Naive B cell (primary cell): Measurements from ENCODE around the gene SLC44A2. TPM values are rescaled to one million over a fixed set of nuclear protein-coding genes. Genes with fewer than 3 reads are reported as not detected.

Experiments used
- ATAC-seq, 2 donors: fragments of 150-1000 bp; cut with Tn5 transposase; 2 replicates each; pipeline ENCODE4 v1.10.0; 2021; ENCODE audit warnings: low read depth in 2 of 2, mild to moderate bottlenecking in 2 of 2, moderate library complexity in 2 of 2
- DNase-seq: peaks from one replicate; pipeline ENCODE4 v3.0.0; 2022
- H3K27ac Mint-ChIP-seq, 6 donors: one replicate each; pipeline ENCODE4 v1.8.0; 2020 to 2022; ENCODE audit warnings: mild to moderate bottlenecking in 6 of 6, mixed read lengths in 6 of 6, moderate library complexity in 5 of 6, inconsistent platforms in 2 of 6
- H3K27me3 Mint-ChIP-seq, 3 donors: one replicate each; pipeline ENCODE4 v1.8.0; 2021 to 2022; ENCODE audit warnings: mixed read lengths in 3 of 3, mild to moderate bottlenecking in 1 of 3
- H3K36me3 Mint-ChIP-seq, 2 donors: one replicate each; pipeline ENCODE4 v1.8.0; 2020 to 2022; ENCODE audit warnings: mixed read lengths in 2 of 2, inconsistent platforms in 1 of 2, mild to moderate bottlenecking in 1 of 2
- H3K4me1 Mint-ChIP-seq, 3 donors: one replicate each; pipeline ENCODE4 v1.8.0; 2020 to 2022; ENCODE audit warnings: mixed read lengths in 3 of 3, inconsistent platforms in 1 of 3, mild to moderate bottlenecking in 1 of 3, moderate library complexity in 1 of 3
- H3K4me3 Mint-ChIP-seq, 8 donors: one replicate each; pipeline ENCODE4 v1.8.0; 2020 to 2022; ENCODE audit warnings: mild to moderate bottlenecking in 8 of 8, mixed read lengths in 8 of 8, moderate library complexity in 8 of 8, inconsistent platforms in 2 of 8
- H3K9me3 Mint-ChIP-seq, 7 donors: one replicate each; pipeline ENCODE4 v1.8.0; 2020 to 2022; ENCODE audit warnings: mixed read lengths in 7 of 7, mild to moderate bottlenecking in 5 of 7, inconsistent platforms in 2 of 7, moderate library complexity in 1 of 7
- polyA plus RNA-seq, 6 donors: library from polyadenylated mRNA; unstranded; fragments of 300-500 nt; fragmentation: Illumina TruSeq; gene quantifications; one replicate each; pipeline ENCODE4 v1.2.3, GENCODE V29; 2021; ENCODE audit warnings: low read depth in 6 of 6

Gene SLC44A2
- polyA plus RNA-seq, 6 donors from 2014 or later, result 290 to 499 (median 313) TPM

DNA sequence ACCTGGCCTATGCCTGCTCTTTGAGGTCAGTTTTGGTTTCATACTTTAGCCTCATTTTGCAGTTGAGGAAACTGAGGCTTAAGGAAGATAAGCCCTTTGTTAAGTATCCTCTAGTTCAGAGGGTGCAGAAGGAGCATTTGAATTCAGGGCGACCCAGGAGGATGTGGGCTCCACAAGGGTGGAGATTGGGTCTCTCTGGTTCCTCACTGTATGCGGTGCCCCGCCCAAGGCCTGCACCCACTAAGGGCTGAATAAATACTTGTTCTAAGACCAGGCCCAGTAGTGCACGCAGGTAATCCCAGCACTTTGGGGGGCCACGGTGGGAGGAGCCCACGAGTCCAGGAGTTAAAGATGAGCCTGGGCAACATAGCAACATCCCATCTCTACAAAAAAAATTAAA lies 768 bp upstream of the SLC44A2 start:
- ATAC-seq (peak in 1 of 2 donors; percentile 23), DNase-seq (no peak)
- H3K4me1 Mint-ChIP-seq, result peaks cover 34 to 52% (median 47%) of the 10 kb centered on the region in 3 donors
- peak overlapping the region in 4 of 6 donors; percentile 10 to 91 (median 63) for H3K27ac Mint-ChIP-seq
- peaks cover 0 to 8% of the 10 kb centered on the region in 2 donors for H3K36me3 Mint-ChIP-seq
- H3K27me3 Mint-ChIP-seq, result no peaks in the 10 kb centered on the region
- H3K4me3 Mint-ChIP-seq, result peak overlapping the region in 1 of 8 donors; percentile 9
- H3K9me3 Mint-ChIP-seq, result no peaks in the 10 kb centered on the region

DNA sequence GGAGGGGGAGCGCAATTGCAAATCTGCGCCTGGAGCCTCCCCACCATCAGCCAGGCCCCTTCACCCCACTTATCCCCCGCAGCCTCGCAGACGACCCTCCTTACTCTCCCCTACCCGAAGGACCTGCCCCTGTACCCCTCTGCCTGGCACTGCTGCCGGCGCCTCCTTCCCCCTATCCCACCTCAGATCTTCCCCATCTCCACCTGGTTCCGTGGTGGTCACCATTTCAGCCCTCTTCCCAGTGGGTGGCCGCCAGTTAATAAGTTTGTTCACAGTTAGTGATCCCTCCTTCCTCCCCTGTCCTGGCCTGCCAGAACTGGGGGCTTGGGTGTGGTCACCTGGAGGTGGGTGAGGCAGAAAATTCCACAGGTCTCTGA lies 397 bp downstream of the SLC44A2 start:
- peaks cover 0 to 8% of the 10 kb centered on the region in 2 donors for H3K36me3 Mint-ChIP-seq

DNA sequence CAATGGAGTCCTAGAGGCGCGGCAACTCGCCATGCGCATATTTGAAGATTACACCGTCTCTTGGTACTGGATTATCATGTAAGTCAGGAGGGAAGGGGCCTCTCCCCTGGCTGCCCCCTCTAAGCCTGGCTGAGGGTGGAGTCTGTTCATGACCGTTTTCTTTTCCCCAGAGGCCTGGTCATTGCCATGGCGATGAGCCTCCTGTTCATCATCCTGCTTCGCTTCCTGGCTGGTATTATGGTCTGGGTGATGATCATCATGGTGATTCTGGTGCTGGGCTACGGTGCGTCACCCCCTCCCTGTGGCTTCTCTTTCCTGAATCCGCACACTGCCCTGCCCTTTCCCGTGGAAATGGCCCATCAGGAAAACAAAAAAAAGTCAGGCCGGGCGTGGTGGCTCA lies 6.5 kb downstream of the SLC44A2 start:
- H3K4me3 Mint-ChIP-seq, result no peak overlapping the region
- no peaks in the 10 kb centered on the region for H3K27me3 Mint-ChIP-seq
- H3K4me1 Mint-ChIP-seq, result peaks cover 9 to 26% (median 15%) of the 10 kb centered on the region in 3 donors
- no peaks in the 10 kb centered on the region for H3K9me3 Mint-ChIP-seq
- ATAC-seq (no peak), DNase-seq (no peak)
- peak overlapping the region in 3 of 6 donors; percentile 56 to 91 (median 65) for H3K27ac Mint-ChIP-seq
- peaks cover 6 to 10% of the 10 kb centered on the region in 2 donors for H3K36me3 Mint-ChIP-seq

More for the DNA sequence above, 397 bp downstream of the SLC44A2 start:
- DNase-seq (no peak), ATAC-seq (no peak)
- no peaks in the 10 kb centered on the region for H3K9me3 Mint-ChIP-seq
- H3K27ac Mint-ChIP-seq, result peak overlapping the region in 2 of 6 donors; percentile 62 to 75
- H3K4me3 Mint-ChIP-seq, result peak overlapping the region in 1 of 8 donors; percentile 23
- H3K4me1 Mint-ChIP-seq, result peaks cover 32 to 44% (median 43%) of the 10 kb centered on the region in 3 donors
- H3K27me3 Mint-ChIP-seq, result no peaks in the 10 kb centered on the region

DNA sequence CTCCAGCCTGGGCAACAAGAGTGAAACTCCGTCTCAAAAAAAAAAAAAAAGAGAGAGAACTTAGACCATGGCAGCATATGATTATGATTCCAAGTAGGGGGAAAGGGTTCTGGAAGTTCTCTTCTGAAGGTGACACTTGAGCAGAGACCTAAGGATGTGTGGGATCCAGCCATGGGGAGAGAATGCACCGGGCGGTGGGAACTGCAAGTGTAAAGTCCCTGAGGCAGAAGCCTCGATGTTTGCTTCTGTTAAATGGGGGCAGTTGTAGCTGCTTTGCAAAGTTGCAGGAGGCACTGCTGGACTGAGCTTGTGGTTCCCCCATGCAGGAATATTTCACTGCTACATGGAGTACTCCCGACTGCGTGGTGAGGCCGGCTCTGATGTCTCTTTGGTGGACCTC lies 9.1 kb downstream of the SLC44A2 start:
- Mint-ChIP-seq H3K27ac (peak overlapping the region in 1 of 6 donors; percentile 26), H3K9me3 (peaks cover 0 to 2% (median 0%) of the 10 kb centered on the region in 7 donors), H3K4me3 (no peak overlapping the region), H3K36me3 (peaks cover 11 to 22% of the 10 kb centered on the region in 2 donors), H3K27me3 (no peaks in the 10 kb centered on the region), H3K4me1 (peaks cover 21 to 37% (median 23%) of the 10 kb centered on the region in 3 donors)
- DNase-seq (no peak), ATAC-seq (no peak)

DNA sequence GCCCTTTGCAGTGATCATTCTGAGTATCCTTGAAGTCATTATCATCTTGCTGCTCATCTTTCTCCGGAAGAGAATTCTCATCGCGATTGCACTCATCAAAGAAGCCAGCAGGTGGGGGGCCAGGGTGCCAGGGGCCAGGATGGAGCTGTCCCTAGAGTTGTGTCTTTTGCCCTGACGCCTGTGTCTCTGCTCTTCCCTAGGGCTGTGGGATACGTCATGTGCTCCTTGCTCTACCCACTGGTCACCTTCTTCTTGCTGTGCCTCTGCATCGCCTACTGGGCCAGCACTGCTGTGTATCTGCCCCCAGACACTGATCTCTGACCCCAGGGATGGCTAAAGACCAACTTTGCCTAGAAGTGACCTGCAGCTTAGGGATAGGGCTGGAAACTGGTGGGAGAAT lies 9.6 kb downstream of the SLC44A2 start:
- ATAC-seq, result no peak
- Mint-ChIP-seq H3K27ac (peak overlapping the region in 3 of 6 donors; percentile 26 to 60 (median 49)), H3K4me1 (peaks cover 25 to 39% (median 26%) of the 10 kb centered on the region in 3 donors), H3K36me3 (peaks cover 11 to 22% of the 10 kb centered on the region in 2 donors), H3K4me3 (no peak overlapping the region), H3K9me3 (peaks cover 0 to 2% (median 0%) of the 10 kb centered on the region in 7 donors), H3K27me3 (no peaks in the 10 kb centered on the region)
- DNase-seq, result no peak

DNA sequence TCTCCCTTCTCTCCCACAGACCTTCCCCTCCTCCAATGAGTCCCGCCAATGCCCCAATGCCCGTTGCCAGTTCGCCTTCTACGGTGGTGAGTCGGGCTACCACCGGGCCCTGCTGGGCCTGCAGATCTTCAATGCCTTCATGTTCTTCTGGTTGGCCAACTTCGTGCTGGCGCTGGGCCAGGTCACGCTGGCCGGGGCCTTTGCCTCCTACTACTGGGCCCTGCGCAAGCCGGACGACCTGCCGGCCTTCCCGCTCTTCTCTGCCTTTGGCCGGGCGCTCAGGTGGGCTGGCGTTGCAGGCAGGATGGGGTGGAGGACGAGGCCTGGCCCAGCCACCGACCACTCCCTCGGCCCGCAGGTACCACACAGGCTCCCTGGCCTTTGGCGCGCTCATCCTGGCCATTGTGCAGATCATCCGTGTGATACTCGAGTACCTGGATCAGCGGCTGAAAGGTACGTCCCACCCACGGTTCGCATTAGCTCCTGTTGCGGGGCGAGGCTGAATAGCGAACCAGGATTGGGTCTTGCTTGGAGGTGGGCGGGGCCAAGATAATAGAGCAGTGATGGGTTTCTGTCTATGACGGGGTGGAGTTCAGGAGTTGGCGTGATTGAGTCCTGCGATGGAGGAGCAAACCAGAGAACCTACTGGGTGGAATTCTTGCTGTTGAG lies 11.1 kb downstream of the SLC44A2 start:
- H3K9me3 Mint-ChIP-seq, result peaks cover 0 to 2% (median 0%) of the 10 kb centered on the region in 7 donors
- ATAC-seq, result no peak
- peaks cover 11 to 22% of the 10 kb centered on the region in 2 donors for H3K36me3 Mint-ChIP-seq
- no peaks in the 10 kb centered on the region for H3K27me3 Mint-ChIP-seq
- DNase-seq, result no peak
- H3K4me1 Mint-ChIP-seq, result peaks cover 25 to 39% (median 29%) of the 10 kb centered on the region in 3 donors
- H3K4me3 Mint-ChIP-seq, result no peak overlapping the region
- peak overlapping the region in 5 of 6 donors; percentile 35 to 86 (median 64) for H3K27ac Mint-ChIP-seq

DNA sequence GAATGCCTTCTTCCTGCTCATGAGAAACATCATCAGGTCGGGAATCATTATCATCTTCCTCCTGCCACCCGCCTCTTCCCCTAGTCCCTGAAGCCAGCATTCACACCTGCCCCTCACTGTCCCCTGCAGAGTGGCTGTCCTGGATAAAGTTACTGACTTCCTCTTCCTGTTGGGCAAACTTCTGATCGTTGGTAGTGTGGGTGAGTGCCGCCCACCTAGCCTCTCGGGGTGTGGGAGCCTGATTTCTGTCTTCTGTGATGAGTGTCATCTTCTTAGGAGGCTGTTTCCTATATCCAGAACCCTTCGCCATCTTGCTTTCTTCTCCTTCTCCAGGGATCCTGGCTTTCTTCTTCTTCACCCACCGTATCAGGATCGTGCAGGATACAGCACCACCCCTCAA lies 12.5 kb downstream of the SLC44A2 start:
- Mint-ChIP-seq H3K27ac (peak overlapping the region in 5 of 6 donors; percentile 13 to 88 (median 55)), H3K27me3 (no peaks in the 10 kb centered on the region), H3K4me1 (peaks cover 29 to 44% (median 30%) of the 10 kb centered on the region in 3 donors), H3K9me3 (peaks cover 0 to 2% (median 0%) of the 10 kb centered on the region in 7 donors), H3K4me3 (no peak overlapping the region), H3K36me3 (peaks cover 11 to 27% of the 10 kb centered on the region in 2 donors)
- no peak for DNase-seq
- ATAC-seq, result no peak

DNA sequence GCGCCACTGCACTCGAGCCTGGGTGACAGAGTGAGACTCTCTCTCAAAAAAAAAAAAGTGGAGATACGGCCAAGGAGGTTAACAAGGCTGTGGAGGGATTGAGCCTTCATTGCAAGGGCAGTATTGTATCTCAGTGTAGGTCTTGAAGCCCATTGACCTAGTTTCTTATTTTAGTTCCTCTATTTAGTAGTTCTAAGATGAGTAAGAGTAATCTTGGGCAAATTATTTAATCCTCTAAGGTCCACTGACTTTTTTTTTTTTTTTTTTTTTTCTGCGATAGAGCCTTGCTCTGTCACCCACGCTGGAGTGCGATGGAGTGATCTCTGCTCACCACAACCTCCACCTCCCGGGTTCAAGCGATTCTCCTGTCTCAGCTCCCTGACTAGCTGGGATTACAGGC lies 14.5 kb downstream of the SLC44A2 start:
- H3K4me3 Mint-ChIP-seq, result peak overlapping the region in 2 of 8 donors; percentile 35 to 69
- H3K9me3 Mint-ChIP-seq, result peaks cover 0 to 2% (median 0%) of the 10 kb centered on the region in 7 donors
- H3K27ac Mint-ChIP-seq, result peak overlapping the region in 5 of 6 donors; percentile 30 to 92 (median 75)
- peak; percentile 59 to 91 for ATAC-seq
- peaks cover 41 to 59% (median 43%) of the 10 kb centered on the region in 3 donors for H3K4me1 Mint-ChIP-seq
- DNase-seq, result no peak
- H3K36me3 Mint-ChIP-seq, result peaks cover 10 to 34% of the 10 kb centered on the region in 2 donors
- H3K27me3 Mint-ChIP-seq, result no peaks in the 10 kb centered on the region

DNA sequence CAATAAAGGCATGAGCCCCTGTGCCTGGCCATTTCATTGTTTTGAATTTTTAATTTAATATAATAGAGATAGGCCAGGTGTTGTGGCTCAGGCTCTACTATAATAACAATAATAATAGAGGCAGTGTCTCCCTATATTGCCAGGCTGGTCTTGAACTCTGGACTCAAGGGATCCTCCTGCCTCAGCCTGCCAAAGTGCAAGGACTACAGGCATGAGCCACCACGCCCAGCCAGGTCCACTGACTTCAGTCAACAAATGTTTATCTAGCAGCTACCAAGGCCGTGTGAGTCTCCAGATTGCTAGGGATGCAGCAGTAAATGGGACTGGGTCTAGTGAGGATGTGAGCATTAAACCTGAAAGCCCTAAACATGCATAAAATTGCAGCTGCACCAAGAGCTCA lies 15.0 kb downstream of the SLC44A2 start:
- ATAC-seq, result no peak
- no peak for DNase-seq
- Mint-ChIP-seq H3K27me3 (no peaks in the 10 kb centered on the region), H3K4me3 (no peak overlapping the region), H3K9me3 (peaks cover 0 to 2% (median 0%) of the 10 kb centered on the region in 7 donors), H3K27ac (peak overlapping the region in 2 of 6 donors; percentile 86 to 92), H3K4me1 (peaks cover 37 to 56% (median 40%) of the 10 kb centered on the region in 3 donors), H3K36me3 (peaks cover 5 to 34% of the 10 kb centered on the region in 2 donors)

DNA sequence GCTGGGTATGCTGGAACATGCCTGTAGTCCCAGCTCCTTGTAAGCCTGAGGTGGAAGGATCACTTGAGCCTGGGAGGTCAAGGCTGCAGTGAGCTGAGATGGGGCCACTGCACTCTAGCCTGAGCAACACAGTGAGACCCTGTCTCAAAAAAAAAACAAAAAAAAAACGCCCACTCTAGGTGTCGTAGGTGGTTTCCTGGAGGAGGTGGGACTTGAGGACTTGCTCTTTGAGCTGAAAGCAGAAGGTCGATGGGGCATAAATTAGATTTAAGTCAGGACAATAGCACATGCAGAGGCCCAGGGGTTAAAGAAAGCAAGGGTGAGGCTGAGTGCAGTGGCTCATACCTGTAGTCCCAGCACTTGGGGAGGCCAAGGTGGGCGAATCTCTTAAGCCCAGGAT lies 15.9 kb downstream of the SLC44A2 start:
- peak overlapping the region in 2 of 6 donors; percentile 26 to 53 for H3K27ac Mint-ChIP-seq
- ATAC-seq (no peak), DNase-seq (no peak)
- H3K4me3 Mint-ChIP-seq, result no peak overlapping the region
- H3K36me3 Mint-ChIP-seq, result peaks cover 5 to 31% of the 10 kb centered on the region in 2 donors
- no peaks in the 10 kb centered on the region for H3K27me3 Mint-ChIP-seq
- peaks cover 37 to 50% (median 37%) of the 10 kb centered on the region in 3 donors for H3K4me1 Mint-ChIP-seq
- peaks cover 0 to 2% (median 0%) of the 10 kb centered on the region in 7 donors for H3K9me3 Mint-ChIP-seq

DNA sequence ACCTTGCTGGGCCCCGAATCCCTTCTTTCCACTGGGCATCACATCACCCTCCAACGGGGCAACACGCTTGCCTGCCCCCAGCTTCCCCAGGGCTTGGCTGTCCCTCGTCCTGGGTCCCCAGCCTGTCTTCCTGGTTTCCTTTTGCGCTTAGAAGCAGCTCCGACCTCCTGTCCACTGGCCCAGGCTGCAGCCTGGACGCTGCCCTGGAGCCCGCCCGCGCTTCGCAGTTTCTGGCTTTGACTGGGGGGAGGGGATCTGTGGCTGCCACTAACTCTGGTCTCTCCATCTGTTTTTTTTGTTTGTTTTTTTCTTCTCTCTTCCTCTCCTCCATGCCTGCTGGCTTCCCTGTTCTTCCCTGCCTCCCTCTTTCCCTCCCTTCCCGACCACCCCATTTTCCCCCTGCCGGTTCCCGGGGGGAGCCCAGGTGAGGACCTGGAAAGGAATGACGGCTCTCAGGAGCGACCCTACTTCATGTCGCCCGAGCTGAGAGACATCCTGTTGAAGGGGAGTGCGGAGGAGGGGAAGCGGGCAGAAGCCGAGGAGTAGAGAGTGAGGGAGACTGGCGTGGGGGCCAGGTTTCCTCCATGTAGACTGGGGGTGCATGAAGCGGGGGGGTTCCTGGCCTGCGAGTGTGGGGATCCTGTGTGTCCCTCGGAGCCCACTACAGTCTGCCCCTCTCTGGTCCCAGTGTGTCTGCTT lies 17.3 kb downstream of the SLC44A2 start:
- no peak for ATAC-seq
- Mint-ChIP-seq H3K4me3 (no peak overlapping the region), H3K9me3 (peaks cover 0 to 2% (median 0%) of the 10 kb centered on the region in 7 donors), H3K27me3 (no peaks in the 10 kb centered on the region), H3K4me1 (peaks cover 32 to 40% (median 39%) of the 10 kb centered on the region in 3 donors), H3K36me3 (peaks cover 5 to 21% of the 10 kb centered on the region in 2 donors), H3K27ac (peak overlapping the region in 4 of 6 donors; percentile 52 to 89 (median 72))
- DNase-seq, result no peak

DNA sequence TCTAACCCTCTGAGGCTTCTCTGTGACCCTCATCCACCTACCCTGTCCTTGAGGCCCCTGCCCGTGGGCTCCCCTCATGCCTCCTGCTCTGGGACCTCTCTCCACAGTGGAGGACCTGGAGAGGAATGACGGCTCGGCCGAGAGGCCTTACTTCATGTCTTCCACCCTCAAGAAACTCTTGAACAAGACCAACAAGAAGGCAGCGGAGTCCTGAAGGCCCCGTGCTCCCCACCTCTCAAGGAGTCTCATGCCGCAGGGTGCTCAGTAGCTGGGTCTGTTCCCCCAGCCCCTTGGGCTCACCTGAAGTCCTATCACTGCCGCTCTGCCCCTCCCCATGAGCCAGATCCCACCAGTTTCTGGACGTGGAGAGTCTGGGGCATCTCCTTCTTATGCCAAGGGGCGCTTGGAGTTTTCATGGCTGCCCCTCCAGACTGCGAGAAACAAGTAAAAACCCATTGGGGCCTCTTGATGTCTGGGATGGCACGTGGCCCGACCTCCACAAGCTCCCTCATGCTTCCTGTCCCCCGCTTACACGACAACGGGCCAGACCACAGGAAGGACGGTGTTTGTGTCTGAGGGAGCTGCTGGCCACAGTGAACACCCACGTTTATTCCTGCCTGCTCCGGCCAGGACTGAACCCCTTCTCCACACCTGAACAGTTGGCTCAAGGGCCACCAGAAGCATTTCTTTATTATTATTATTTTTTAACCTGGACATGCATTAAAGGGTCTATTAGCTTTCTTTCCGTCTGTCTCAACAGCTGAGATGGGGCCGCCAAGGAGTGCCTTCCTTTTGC lies 18.0 kb downstream of the SLC44A2 start:
- DNase-seq, result no peak
- no peaks in the 10 kb centered on the region for H3K9me3 Mint-ChIP-seq
- ATAC-seq, result no peak
- H3K4me3 Mint-ChIP-seq, result peak overlapping the region in 2 of 8 donors; percentile 25 to 39
- H3K27me3 Mint-ChIP-seq, result no peaks in the 10 kb centered on the region
- H3K36me3 Mint-ChIP-seq, result peaks cover 0 to 13% of the 10 kb centered on the region in 2 donors
- peak overlapping the region in 5 of 6 donors; percentile 39 to 89 (median 81) for H3K27ac Mint-ChIP-seq
- H3K4me1 Mint-ChIP-seq, result peaks cover 29 to 39% (median 33%) of the 10 kb centered on the region in 3 donors

DNA sequence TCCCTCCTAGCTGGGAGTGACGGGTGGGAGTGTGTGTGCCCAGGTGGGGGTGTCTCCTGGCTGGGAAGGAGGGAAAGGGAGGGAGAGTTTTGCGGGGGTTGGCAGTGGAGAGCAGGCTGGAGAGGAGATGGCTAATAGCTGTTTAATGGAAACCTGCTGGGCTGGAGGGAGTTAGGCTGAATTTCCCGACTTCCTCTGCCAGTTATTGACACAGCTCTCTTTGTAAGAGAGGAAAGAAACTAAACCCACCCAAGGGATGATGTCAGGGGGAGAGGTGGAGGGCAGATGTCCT lies 18.6 kb downstream of the SLC44A2 start:
- H3K4me3 Mint-ChIP-seq, result peak overlapping the region in 1 of 8 donors; percentile 39
- H3K27ac Mint-ChIP-seq, result peak overlapping the region in 4 of 6 donors; percentile 60 to 90 (median 76)
- peaks cover 0 to 13% of the 10 kb centered on the region in 2 donors for H3K36me3 Mint-ChIP-seq
- H3K9me3 Mint-ChIP-seq, result no peaks in the 10 kb centered on the region
- H3K27me3 Mint-ChIP-seq, result no peaks in the 10 kb centered on the region
- ATAC-seq (no peak), DNase-seq (no peak)
- peaks cover 31 to 40% (median 33%) of the 10 kb centered on the region in 3 donors for H3K4me1 Mint-ChIP-seq
